ENCODE data around the gene EXOC2.

Gene EXOC2

DNA sequence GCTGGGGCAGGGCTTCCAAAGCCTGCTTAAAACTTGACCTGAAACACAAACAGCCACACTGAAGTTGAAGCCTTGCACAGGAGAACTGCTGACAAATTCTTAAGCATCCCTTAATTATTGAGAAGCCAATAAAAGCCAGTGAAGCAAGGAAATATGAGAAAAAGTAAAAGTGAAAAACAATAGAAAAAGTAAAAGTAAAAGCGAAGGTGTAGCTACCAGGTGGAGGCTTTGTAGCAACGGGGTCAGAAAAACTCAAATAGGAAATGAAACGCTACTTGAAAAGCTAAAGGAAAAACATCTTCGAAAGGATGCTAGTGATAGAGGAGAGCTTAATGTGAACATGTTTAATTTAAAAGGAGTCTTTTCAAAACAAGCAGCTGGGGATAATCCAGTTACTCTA is 203.9 kb downstream of the EXOC2 start:
- Histone ChIP-seq H2AFZ (ENCODE audit: low read depth) (no peak overlapping the region), H4K20me1 (ENCODE audit: insufficient read depth) (no peaks in the 10 kb centered on the region), H3K27ac (no peak overlapping the region), H3K4me2 (no peak overlapping the region), H3K36me3 (ENCODE audit: insufficient read depth) (no peaks in the 10 kb centered on the region), H3K4me1 (ENCODE audit: low read depth, poor library complexity, severe bottlenecking) (peaks cover 16% of the 10 kb centered on the region), H3K27me3 (ENCODE audit: insufficient read depth, low read depth) (no peaks in the 10 kb centered on the region), H3K4me3 (IDR thresholded peaks at IDR 0.05; ENCODE audit: insufficient read depth, low read depth, low read length) (no peak overlapping the region), H3K9ac (no peak overlapping the region), H3K79me2 (ENCODE audit: insufficient read depth, low read depth) (no peaks in the 10 kb centered on the region)
- TF ChIP-seq, protein P1, sequence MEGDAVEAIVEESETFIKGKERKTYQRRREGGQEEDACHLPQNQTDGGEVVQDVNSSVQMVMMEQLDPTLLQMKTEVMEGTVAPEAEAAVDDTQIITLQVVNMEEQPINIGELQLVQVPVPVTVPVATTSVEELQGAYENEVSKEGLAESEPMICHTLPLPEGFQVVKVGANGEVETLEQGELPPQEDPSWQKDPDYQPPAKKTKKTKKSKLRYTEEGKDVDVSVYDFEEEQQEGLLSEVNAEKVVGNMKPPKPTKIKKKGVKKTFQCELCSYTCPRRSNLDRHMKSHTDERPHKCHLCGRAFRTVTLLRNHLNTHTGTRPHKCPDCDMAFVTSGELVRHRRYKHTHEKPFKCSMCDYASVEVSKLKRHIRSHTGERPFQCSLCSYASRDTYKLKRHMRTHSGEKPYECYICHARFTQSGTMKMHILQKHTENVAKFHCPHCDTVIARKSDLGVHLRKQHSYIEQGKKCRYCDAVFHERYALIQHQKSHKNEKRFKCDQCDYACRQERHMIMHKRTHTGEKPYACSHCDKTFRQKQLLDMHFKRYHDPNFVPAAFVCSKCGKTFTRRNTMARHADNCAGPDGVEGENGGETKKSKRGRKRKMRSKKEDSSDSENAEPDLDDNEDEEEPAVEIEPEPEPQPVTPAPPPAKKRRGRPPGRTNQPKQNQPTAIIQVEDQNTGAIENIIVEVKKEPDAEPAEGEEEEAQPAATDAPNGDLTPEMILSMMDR (conservative IDR thresholded peaks at IDR 0.05; ENCODE audit: low read depth, low read length), result no peak

DNA sequence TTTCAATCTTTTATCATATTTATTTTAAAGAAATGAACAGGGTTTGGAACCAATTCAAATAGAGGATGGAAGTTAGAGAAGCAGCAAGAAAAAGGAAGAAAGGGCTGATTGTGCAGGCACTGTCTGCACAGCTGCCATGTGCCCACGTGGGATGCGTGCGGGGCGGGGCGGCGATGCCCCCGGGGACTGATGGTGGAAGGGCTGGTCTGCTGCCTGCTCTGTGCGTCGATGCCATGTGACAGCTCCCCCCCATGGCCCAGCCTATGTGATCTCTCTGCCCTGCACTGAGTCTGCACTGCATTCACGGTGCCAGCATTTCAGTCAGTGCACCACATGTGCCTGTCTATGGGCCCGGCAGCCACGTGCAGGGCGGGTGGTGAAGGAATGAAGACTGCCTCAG is 205.0 kb downstream of the EXOC2 start:
- Histone ChIP-seq H2AFZ (ENCODE audit: low read depth) (no peak overlapping the region), H3K36me3 (ENCODE audit: insufficient read depth) (no peaks in the 10 kb centered on the region), H4K20me1 (ENCODE audit: insufficient read depth) (no peaks in the 10 kb centered on the region), H3K4me3 (IDR thresholded peaks at IDR 0.05; ENCODE audit: insufficient read depth, low read depth, low read length) (no peak overlapping the region), H3K27me3 (ENCODE audit: insufficient read depth, low read depth) (no peaks in the 10 kb centered on the region), H3K79me2 (ENCODE audit: insufficient read depth, low read depth) (no peaks in the 10 kb centered on the region), H3K9ac (no peak overlapping the region), H3K27ac (no peak overlapping the region), H3K4me1 (ENCODE audit: low read depth, poor library complexity, severe bottlenecking) (peaks cover 16% of the 10 kb centered on the region), H3K4me2 (no peak overlapping the region)
- TF ChIP-seq, protein P1 (conservative IDR thresholded peaks at IDR 0.05; ENCODE audit: low read depth, low read length), result no peak

DNA sequence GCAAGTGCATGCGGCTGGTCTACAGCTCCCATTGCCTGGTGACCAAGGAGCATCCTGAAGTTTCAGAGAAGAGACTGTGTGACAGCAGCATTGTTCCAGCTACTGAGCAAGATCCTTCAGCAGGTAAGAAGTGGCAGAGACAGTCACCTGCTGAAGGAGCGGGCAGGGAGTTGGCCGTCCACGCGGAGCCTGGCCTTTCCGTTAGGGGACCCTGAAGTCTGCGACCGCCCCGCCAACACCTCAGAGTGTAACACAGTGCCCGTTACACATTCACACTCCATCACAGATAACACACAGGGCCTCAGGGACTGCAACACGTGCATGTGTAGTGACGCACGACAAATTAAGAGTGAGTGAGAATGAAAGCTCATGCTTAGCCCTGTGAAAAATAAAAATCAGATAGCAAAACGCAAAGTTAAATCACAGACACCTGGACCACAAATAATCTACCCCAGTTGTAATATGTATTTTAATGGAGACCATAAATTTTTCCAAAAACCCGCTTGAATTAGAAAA is 207.2 kb downstream of the EXOC2 start:
- H3K9ac ChIP-seq, result no peak overlapping the region

DNA sequence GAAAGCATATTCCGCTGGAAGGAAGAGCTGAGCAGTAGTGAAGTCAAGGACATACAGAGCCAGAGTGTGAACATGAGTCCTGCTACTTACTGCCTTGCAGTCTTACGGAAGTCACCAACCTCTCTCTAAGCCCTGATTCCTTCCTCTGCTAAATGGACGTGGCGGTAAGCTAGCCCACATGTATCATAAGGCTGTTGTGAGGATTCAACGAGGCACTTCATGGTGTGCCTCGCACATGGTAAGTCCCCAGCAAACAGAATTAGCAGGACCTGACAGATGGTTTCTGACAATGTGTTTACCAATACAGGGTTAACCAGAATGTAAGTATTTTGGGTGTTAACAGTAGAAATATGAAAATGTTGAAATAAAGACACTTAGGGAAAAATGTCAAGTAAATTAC is 208.2 kb downstream of the EXOC2 start:
- Histone ChIP-seq H3K27ac (no peak overlapping the region), H3K4me3 (IDR thresholded peaks at IDR 0.05; ENCODE audit: insufficient read depth, low read depth, low read length) (no peak overlapping the region), H3K9ac (no peak overlapping the region), H4K20me1 (ENCODE audit: insufficient read depth) (no peaks in the 10 kb centered on the region), H3K27me3 (ENCODE audit: insufficient read depth, low read depth) (no peaks in the 10 kb centered on the region), H3K79me2 (ENCODE audit: insufficient read depth, low read depth) (no peaks in the 10 kb centered on the region), H3K36me3 (ENCODE audit: insufficient read depth) (no peaks in the 10 kb centered on the region), H2AFZ (ENCODE audit: low read depth) (no peak overlapping the region), H3K4me2 (no peak overlapping the region), H3K4me1 (ENCODE audit: low read depth, poor library complexity, severe bottlenecking) (no peaks in the 10 kb centered on the region)
- TF ChIP-seq, protein P1 (conservative IDR thresholded peaks at IDR 0.05; ENCODE audit: low read depth, low read length), result no peak

More for the DNA sequence above, 207.2 kb downstream of the EXOC2 start:
- H3K4me2 ChIP-seq, result no peak overlapping the region
- no peaks in the 10 kb centered on the region for H3K27me3 ChIP-seq (ENCODE audit: insufficient read depth, low read depth)
- no peaks in the 10 kb centered on the region for H3K79me2 ChIP-seq (ENCODE audit: insufficient read depth, low read depth)
- no peaks in the 10 kb centered on the region for H3K36me3 ChIP-seq (ENCODE audit: insufficient read depth)
- H3K4me3 ChIP-seq (IDR thresholded peaks at IDR 0.05; ENCODE audit: insufficient read depth, low read depth, low read length), result no peak overlapping the region
- H2AFZ ChIP-seq (ENCODE audit: low read depth), result no peak overlapping the region
- TF ChIP-seq, protein P1 (conservative IDR thresholded peaks at IDR 0.05; ENCODE audit: low read depth, low read length), result no peak
- H4K20me1 ChIP-seq (ENCODE audit: insufficient read depth), result no peaks in the 10 kb centered on the region
- no peak overlapping the region for H3K27ac ChIP-seq
- H3K4me1 ChIP-seq (ENCODE audit: low read depth, poor library complexity, severe bottlenecking), result peaks cover 3% of the 10 kb centered on the region

Data from KMS-11 (cell line).